Epithelial cell of proximal tubule (primary cell): ENCODE results near the gene SMC3. TPM values are rescaled to one million over a fixed set of nuclear protein-coding genes. Genes with fewer than 3 reads are reported as not detected.
"Not testable (repeated sequence)": the region's sequence is repeated elsewhere in the genome, so short reads cannot be mapped to it uniquely, and the experiment has no call there.

Experiments used
- DNase-seq: peaks from one replicate; pipeline ENCODE4 v3.0.0-alpha.2; 2011; ENCODE audit warnings: low read depth
- H3K4me3 ChIP-seq: 2 replicates; pipeline ENCODE4 v1.5.1; 2011; ENCODE audit warnings: low read depth, mild to moderate bottlenecking, low read length
- CTCF ChIP-seq: conservative IDR thresholded peaks from 2 replicates; pipeline ENCODE4 v1.5.1; 2012; ENCODE audit warnings: low read depth, mild to moderate bottlenecking, low read length
- total RNA-seq: library from RNA; depleted of rRNA; stranded (reverse); fragments of >200 nt; gene quantifications from 2 replicates; pipeline ENCODE4 v1.2.3, GENCODE V29; 2015

SMC3 gene
- total RNA-seq, 1 donor from 2014 or later = 43.1 TPM

GRCh38 chr10:110527731-110528171, 39.7 kb upstream of the SMC3 start:
- TF ChIP-seq CTCF = no peak
- H3K4me3 ChIP-seq = no peak overlapping the region
- DNase-seq = no peak

GRCh38 chr10:110528224-110528996, 39.1 kb upstream of the SMC3 start:
- DNase-seq = no peak
- no peak overlapping the region for H3K4me3 ChIP-seq
- TF ChIP-seq CTCF = no peak

- H3K4me3 ChIP-seq, DNase-seq: not testable (repeated sequence)
Observed at GRCh38 chr10:110528997-110529524, 38.4 kb upstream of the SMC3 start.

- no peak for TF ChIP-seq CTCF
- DNase-seq = no peak
- no peak overlapping the region for H3K4me3 ChIP-seq
Observed at GRCh38 chr10:110529596-110530011, 37.9 kb upstream of the SMC3 start.

DNA sequence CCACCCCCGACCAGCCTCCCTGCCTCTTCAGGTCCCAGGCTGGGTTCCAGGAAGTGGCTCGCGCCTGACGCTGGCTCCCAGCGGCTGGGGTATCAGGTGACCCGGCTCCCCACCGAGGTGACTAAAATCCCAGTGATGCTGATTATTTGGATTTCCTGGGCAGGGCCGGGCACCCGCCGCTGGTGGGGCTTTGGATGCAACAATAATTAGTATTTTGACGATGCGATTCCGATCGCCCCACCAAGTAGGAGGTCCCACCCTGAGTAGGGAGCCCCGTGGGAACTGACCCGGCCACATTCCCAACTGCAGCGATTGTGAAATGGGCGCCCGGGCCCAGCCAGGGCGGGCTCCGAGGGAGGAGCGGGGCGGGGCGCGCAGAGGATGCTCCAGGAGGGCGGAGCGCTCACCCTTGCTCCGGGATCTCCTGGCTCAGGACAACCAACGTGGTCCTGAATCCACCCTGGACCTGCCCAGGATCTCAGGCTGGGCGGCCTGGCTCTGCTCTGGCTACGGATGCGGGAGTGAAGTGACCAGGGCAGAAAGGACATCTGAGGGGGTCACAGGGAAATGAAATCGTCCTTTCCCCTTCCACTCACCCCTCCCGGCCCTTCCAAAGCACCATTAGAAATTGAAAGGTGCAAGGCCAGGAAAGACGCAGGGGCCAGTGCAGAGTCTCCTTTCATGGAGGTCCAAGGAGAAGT, 37.2 kb upstream of the SMC3 start:
- TF ChIP-seq CTCF = no peak
- DNase-seq = no peak
- H3K4me3 ChIP-seq = peak overlapping the region; percentile 31

- H3K4me3 ChIP-seq = no peak overlapping the region
Observed at GRCh38 chr10:110531687-110532086, 35.8 kb upstream of the SMC3 start.

DNA sequence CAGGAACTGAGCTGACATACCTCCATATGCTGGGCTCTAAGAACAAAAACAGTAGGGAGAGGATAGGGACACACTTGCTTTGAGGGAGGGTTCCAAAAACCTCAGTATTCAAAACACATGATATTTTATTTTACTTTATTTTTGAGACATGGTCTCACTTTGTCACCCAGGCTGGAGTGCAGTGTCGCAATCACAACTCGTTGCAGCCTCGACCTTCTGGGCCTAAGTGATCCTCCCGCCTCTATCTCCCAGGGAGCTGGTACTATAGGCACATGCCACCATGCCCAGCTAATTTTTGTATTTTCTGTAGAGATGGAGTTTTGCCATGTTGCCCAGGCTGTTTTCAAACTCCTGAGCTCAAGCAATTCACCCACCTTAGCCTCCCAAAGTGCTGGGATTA, 34.9 kb upstream of the SMC3 start:
- not testable (repeated sequence) for DNase-seq, H3K4me3 ChIP-seq

More at GRCh38 chr10:110531687-110532086, 35.8 kb upstream of the SMC3 start:
- no peak for TF ChIP-seq CTCF
- DNase-seq = no peak

GRCh38 chr10:110533149-110533548, 34.3 kb upstream of the SMC3 start:
- TF ChIP-seq CTCF = no peak
- no peak for DNase-seq

More at GRCh38 chr10:110533149-110533548, 34.3 kb upstream of the SMC3 start:
- H3K4me3 ChIP-seq = no peak overlapping the region
